Activated CD4-positive, alpha-beta T cell treated with anti-CD3 and anti-CD28 coated beads, Interleukin-10, Interleukin-2, amounts not matched to agents 100 ng/mL and 50 ng/mL, durations not matched to agents 16 hours and 8 hours (primary cell): ENCODE results near the gene SLC16A12.

Source experiments
- DNase-seq: peaks from one replicate; pipeline ENCODE4 v3.0.0-alpha.2; 2020

The SLC16A12 gene

GRCh38 chr10:89535171-89536012 is at the start of gene SLC16A12:
SLC16A12 (minus strand) TSS chr10:89535594; CDS start chr10:89462578, 73,016 bp downstream.
- no peak for DNase-seq

- DNase-seq: no peak
Measured at GRCh38 chr10:89582022-89582421, 46.6 kb upstream of the SLC16A12 start.

- DNase-seq: no peak
Measured at GRCh38 chr10:89580243-89580642, 44.8 kb upstream of the SLC16A12 start.

GRCh38 chr10:89576696-89577095 is 41.3 kb upstream of the SLC16A12 start:
- no peak for DNase-seq

- no peak for DNase-seq
Measured at GRCh38 chr10:89576022-89576421, 40.6 kb upstream of the SLC16A12 start.

GRCh38 chr10:89575031-89575430 is 39.6 kb upstream of the SLC16A12 start:
- no peak for DNase-seq

GRCh38 chr10:89574368-89574767 is 39.0 kb upstream of the SLC16A12 start:
- DNase-seq: no peak

- no peak for DNase-seq
Measured at GRCh38 chr10:89567576-89568245, 32.3 kb upstream of the SLC16A12 start.

GRCh38 chr10:89566992-89567391 is 31.6 kb upstream of the SLC16A12 start:
- no peak for DNase-seq

- no peak for DNase-seq
Measured at GRCh38 chr10:89566095-89566950, 30.9 kb upstream of the SLC16A12 start.

GRCh38 chr10:89565180-89565579 is 29.8 kb upstream of the SLC16A12 start:
- no peak for DNase-seq

- DNase-seq: peak; percentile 50
Measured at GRCh38 chr10:89563861-89564478, 28.6 kb upstream of the SLC16A12 start.

- no peak for DNase-seq
Measured at GRCh38 chr10:89563311-89563710, 27.9 kb upstream of the SLC16A12 start.

- DNase-seq: no peak
Measured at GRCh38 chr10:89556600-89556999, 21.2 kb upstream of the SLC16A12 start.

GRCh38 chr10:89555688-89556445 is 20.5 kb upstream of the SLC16A12 start:
- DNase-seq: no peak

- no peak for DNase-seq
Measured at GRCh38 chr10:89554433-89554832, 19.0 kb upstream of the SLC16A12 start.

GRCh38 chr10:89553064-89553734 is 17.8 kb upstream of the SLC16A12 start:
- DNase-seq: peak; percentile 14

- DNase-seq: no peak
Measured at GRCh38 chr10:89552213-89552612, 16.8 kb upstream of the SLC16A12 start.

- DNase-seq: no peak
Measured at GRCh38 chr10:89550509-89550908, 15.1 kb upstream of the SLC16A12 start.

- DNase-seq: no peak
Measured at GRCh38 chr10:89549510-89549909, 14.1 kb upstream of the SLC16A12 start.

GRCh38 chr10:89548673-89549072 is 13.3 kb upstream of the SLC16A12 start:
- DNase-seq: no peak
